SK-N-SH (cell line): ENCODE measurements around the gene PRICKLE3. TPM values are rescaled to one million over a fixed set of nuclear protein-coding genes. Genes with fewer than 3 reads are reported as not detected.

ENCODE experiments used
- CTCF ChIA-PET: fragments of 300-600, 350-600 bp; formaldehyde crosslinking; extraction: SDS; loops from one replicate; lab custom pipeline; 2021; lab: Yijun Ruan, JAX
- POLR2A ChIA-PET: fragments of 350-600 bp; sonication (Branson Sonifier 250); formaldehyde crosslinking; extraction: SDS; loops from one replicate; lab custom pipeline; 2020; ENCODE audit warnings: antibody characterized with exemption, inconsistent platforms; lab: Yijun Ruan, JAX
- DNase-seq: peaks from one replicate; pipeline ENCODE4 v3.0.0; 2012
- H2AFZ ChIP-seq: fragments of 200-600 bp; sonication (generic); 2 replicates; pipeline ENCODE4 v1.8.1; 2016; ENCODE audit warnings: antibody characterized with exemption, mild to moderate bottlenecking, low read depth
- H3F3A ChIP-seq: fragments of 200-600 bp; sonication (generic); replicated peaks from 2 replicates; pipeline ENCODE3; 2016; ENCODE audit warnings: antibody characterized with exemption, mild to moderate bottlenecking; ENCODE audit not compliant: insufficient read depth
- H3K27ac ChIP-seq, 2 experiments: fragments of 200-500 bp in 1 of 2; fragments of 200-600 bp in 1 of 2; sonication (Bioruptor generic) in 1 of 2; sonication (generic), shearing (Covaris generic) in 1 of 2; 2 replicates each; pipeline versions ENCODE4 v1.5.1 to v1.6.1; 2014 to 2016; ENCODE audit warnings: low read depth in 2 of 2, inconsistent platforms in 1 of 2, low read length in 1 of 2, mild to moderate bottlenecking in 1 of 2, mixed read lengths in 1 of 2
- H3K27me3 ChIP-seq: fragments of 200-600 bp; sonication (generic), shearing (Covaris generic); 2 replicates; pipeline ENCODE4 v1.6.1; 2016; ENCODE audit warnings: mixed run types; ENCODE audit not compliant: insufficient read depth
- H3K36me3 ChIP-seq, 2 experiments: fragments of 200-500 bp in 1 of 2; fragments of 200-600 bp in 1 of 2; sonication (Bioruptor generic) in 1 of 2; sonication (generic) in 1 of 2; replicated peaks in 1 of 2; 2 replicates each; pipeline versions ENCODE3 to v1.5.1; 2014 to 2016; ENCODE audit warnings: low read length in 1 of 2, mild to moderate bottlenecking in 1 of 2; ENCODE audit not compliant: insufficient read depth in 2 of 2, control insufficient read depth in 1 of 2
- H3K4me1 ChIP-seq, 2 experiments: fragments of 200-500 bp in 1 of 2; fragments of 200-600 bp in 1 of 2; sonication (Bioruptor generic) in 1 of 2; sonication (generic), shearing (Covaris generic) in 1 of 2; 2 replicates each; pipeline versions ENCODE4 v1.5.1 to v1.6.1; 2014 to 2016; ENCODE audit warnings: low read depth in 1 of 2, low read length in 1 of 2, mixed run types in 1 of 2; ENCODE audit not compliant: insufficient read depth in 2 of 2, control insufficient read depth in 1 of 2
- H3K4me2 ChIP-seq: fragments of 200-600 bp; sonication (generic), shearing (Covaris generic); 2 replicates; pipeline ENCODE4 v1.6.1; 2017; ENCODE audit warnings: mixed run types
- H3K4me3 ChIP-seq, 2 experiments: fragments of 200-500 bp in 1 of 2; fragments of 200-600 bp in 1 of 2; sonication (Bioruptor generic) in 1 of 2; sonication (generic), shearing (Covaris generic) in 1 of 2; 2 replicates each; pipeline versions ENCODE4 v1.5.1 to v1.8.1; 2014 to 2016; ENCODE audit warnings: low read depth in 2 of 2, inconsistent platforms in 1 of 2, low read length in 1 of 2, mild to moderate bottlenecking in 1 of 2, mixed read lengths in 1 of 2, moderate library complexity in 1 of 2
- H3K79me2 ChIP-seq: fragments of 200-600 bp; sonication (generic); 2 replicates; pipeline ENCODE4 v1.8.1; 2017; ENCODE audit warnings: mild to moderate bottlenecking; ENCODE audit not compliant: insufficient read depth
- H3K9ac ChIP-seq: fragments of 200-600 bp; sonication (generic); 2 replicates; pipeline ENCODE4 v1.6.1; 2017; ENCODE audit warnings: mixed run types
- H3K9me2 ChIP-seq: fragments of 200-600 bp; sonication (generic); 2 replicates; pipeline ENCODE4 v1.6.1; 2017; ENCODE audit warnings: mixed run types
- H3K9me3 ChIP-seq: fragments of 200-600 bp; sonication (generic); 2 replicates; pipeline ENCODE4 v1.6.1; 2017; ENCODE audit warnings: mixed run types, mild to moderate bottlenecking, moderate library complexity
- H4K20me1 ChIP-seq: fragments of 200-600 bp; sonication (generic); 2 replicates; pipeline ENCODE4 v1.6.1; 2017; ENCODE audit warnings: mild to moderate bottlenecking, mixed run types; ENCODE audit not compliant: insufficient read depth
- CHD2 ChIP-seq: fragments of 150-350 bp; IDR thresholded peaks from 2 replicates; pipeline ENCODE4 v1.6.1; 2018; ENCODE audit warnings: low read length; ENCODE audit not compliant: partially characterized antibody
- EZH2phosphoT487 ChIP-seq: fragments of 200-600 bp; sonication (generic); IDR thresholded peaks from 2 replicates; pipeline ENCODE4 v1.6.1; 2017; ENCODE audit warnings: low read depth, mixed run types, mild to moderate bottlenecking, antibody characterized with exemption, moderate library complexity, borderline replicate concordance
- FOSL2 ChIP-seq: IDR thresholded peaks from 2 replicates; pipeline ENCODE4 v1.4.0; 2012; ENCODE audit warnings: low read depth, mild to moderate bottlenecking, moderate library complexity, borderline replicate concordance
- GABPA ChIP-seq: IDR thresholded peaks from 2 replicates; pipeline ENCODE4 v1.4.0; 2012; ENCODE audit warnings: low read depth, mild to moderate bottlenecking
- IRF3 ChIP-seq: fragments of 150-350 bp; IDR thresholded peaks from 2 replicates; pipeline ENCODE4 v1.6.1; 2016; ENCODE audit warnings: mild to moderate bottlenecking, low read depth, low read length
- MEF2A ChIP-seq: IDR thresholded peaks from 2 replicates; pipeline ENCODE4 v1.4.0; 2012; ENCODE audit warnings: low read depth, borderline replicate concordance
- MXI1 ChIP-seq: IDR thresholded peaks from 2 replicates; pipeline ENCODE4 v1.6.1; 2012; ENCODE audit warnings: mild to moderate bottlenecking, low read depth, low read length, improper control_type of control experiment
- NFIC ChIP-seq: IDR thresholded peaks from 2 replicates; pipeline ENCODE4 v1.4.0; 2012; ENCODE audit warnings: borderline replicate concordance
- NRF1 ChIP-seq: IDR thresholded peaks from 2 replicates; pipeline ENCODE4 v1.6.1; 2012; ENCODE audit warnings: low read depth, mild to moderate bottlenecking, low read length
- PBX3 ChIP-seq: IDR thresholded peaks from 2 replicates; pipeline ENCODE4; 2012
- POLR2AphosphoS5 ChIP-seq: IDR thresholded peaks from 2 replicates; pipeline ENCODE4 v1.6.1; 2012; ENCODE audit warnings: low read depth, low read length
- RAD21 ChIP-seq: IDR thresholded peaks from 2 replicates; pipeline ENCODE4 v1.6.1; 2012; ENCODE audit warnings: mild to moderate bottlenecking, low read length
- RCOR1 ChIP-seq: fragments of 150-350 bp; IDR thresholded peaks from 2 replicates; pipeline ENCODE4 v1.6.1; 2017; ENCODE audit warnings: antibody characterized with exemption, low read length
- SIN3A ChIP-seq: IDR thresholded peaks from 2 replicates; pipeline ENCODE4 v1.6.1; 2012; ENCODE audit warnings: low read depth, mild to moderate bottlenecking, low read length, moderate library complexity, borderline replicate concordance
- SMC3 ChIP-seq: IDR thresholded peaks from 2 replicates; pipeline ENCODE4 v1.6.1; 2012; ENCODE audit warnings: low read depth, low read length, improper control_type of control experiment
- TCF12 ChIP-seq: IDR thresholded peaks from 2 replicates; pipeline ENCODE4 v1.4.0; 2012
- USF1 ChIP-seq: IDR thresholded peaks from 2 replicates; pipeline ENCODE4 v1.4.0; 2012; ENCODE audit warnings: low read depth, borderline replicate concordance
- USF2 ChIP-seq: fragments of 150-350 bp; IDR thresholded peaks from 2 replicates; pipeline ENCODE4 v1.6.1; 2017; ENCODE audit warnings: antibody characterized with exemption, low read length, low read depth, borderline replicate concordance
- YY1 ChIP-seq: IDR thresholded peaks from 2 replicates; pipeline ENCODE4 v1.4.0; 2012; ENCODE audit warnings: low read depth, mild to moderate bottlenecking
- ZBTB33 ChIP-seq: IDR thresholded peaks from 2 replicates; pipeline ENCODE4 v1.4.0; 2012; ENCODE audit warnings: low read depth, borderline replicate concordance
- WGBS: methylation state at CpG from one replicate; pipeline ENCODE4 v1.1.6; 2017; ENCODE audit warnings: low lambda C conversion rate; 5-methylcytosine and 5-hydroxymethylcytosine counted together
- polyA plus RNA-seq, 3 experiments: library from polyadenylated mRNA; depleted of rRNA; stranded (reverse); fragments of >200 nt; gene quantifications; 2 replicates each; pipeline ENCODE4 v1.2.3, GENCODE V29; 2012

Gene PRICKLE3
- polyA plus RNA-seq, 1 of the 3 experiments (the other 2 are of a cell fraction), result 0.07 TPM

- TF ChIP-seq PBX3, result no peak
- no peak for TF ChIP-seq NFIC
- TF ChIP-seq POLR2AphosphoS5, result no peak
- no peak for TF ChIP-seq CHD2
- TF ChIP-seq TCF12, result no peak
- TF ChIP-seq YY1, result no peak
- no peak for TF ChIP-seq RCOR1
- TF ChIP-seq MEF2A, result no peak
- TF ChIP-seq GABPA, result no peak
Observed at GRCh38 chrX:49139713-49140112, 46.5 kb downstream of the PRICKLE3 start (continued).

GRCh38 chrX:49137492-49137891 lies 48.7 kb downstream of the PRICKLE3 start:
- H3K9ac ChIP-seq, result no peak overlapping the region
- 71% methylated on average over 1 of the region's 1 CpG for WGBS
- H3K79me2 ChIP-seq, result no peaks in the 10 kb centered on the region
- POLR2A ChIA-PET, result no interaction called here
- no peak overlapping the region for H2AFZ ChIP-seq
- H3K4me2 ChIP-seq, result no peak overlapping the region
- H4K20me1 ChIP-seq, result no peaks in the 10 kb centered on the region
- DNase-seq, result no peak
- H3K4me1 ChIP-seq, result no peaks in the 10 kb centered on the region
- no peak overlapping the region for H3K27ac ChIP-seq
- H3K9me2 ChIP-seq, result no peaks in the 10 kb centered on the region
- no peak overlapping the region for H3K4me3 ChIP-seq
- H3K9me3 ChIP-seq, result peaks cover 5% of the 10 kb centered on the region; the same call in 1 of the 2 replicates
- no peaks in the 10 kb centered on the region for H3K27me3 ChIP-seq
- no peaks in the 10 kb centered on the region for H3K36me3 ChIP-seq
- no peaks in the 10 kb centered on the region for H3F3A ChIP-seq
- TF ChIP-seq CHD2 (no peak), SIN3A (no peak), RAD21 (no peak), MXI1 (no peak), USF1 (no peak), FOSL2 (no peak), SMC3 (no peak), USF2 (no peak), NRF1 (no peak), ZBTB33 (no peak), PBX3 (no peak), EZH2phosphoT487 (no peak), IRF3 (no peak), RCOR1 (no peak)
- CTCF ChIA-PET, result interaction anchor here (1.8 kb wide), 1 partner anchor 18 kb away, joined by 3 read pairs; no protein-coding TSS in a partner anchor
